Chondrocyte (in vitro differentiated cells): ENCODE data around the gene IL4I1. TPM values are rescaled to one million over a fixed set of nuclear protein-coding genes. Genes with fewer than 3 reads are reported as not detected.

Experiments
- DNase-seq: peaks from one replicate; pipeline ENCODE4 v3.0.0; 2021; ENCODE audit warnings: mixed read lengths, low spot score
- H3K27ac Mint-ChIP-seq: one replicate; pipeline ENCODE4 v1.8.0; 2021; ENCODE audit warnings: mild to moderate bottlenecking, moderate library complexity, mixed read lengths; ENCODE audit not compliant: unreplicated experiment
- H3K27me3 Mint-ChIP-seq: 2 replicates; pipeline ENCODE4 v1.8.0; 2021; ENCODE audit warnings: low read depth, mixed read lengths
- H3K36me3 Mint-ChIP-seq: 2 replicates; pipeline ENCODE4 v1.8.0; 2021; ENCODE audit warnings: low read depth, mixed read lengths
- H3K4me1 Mint-ChIP-seq: 2 replicates; pipeline ENCODE4 v1.8.0; 2021; ENCODE audit warnings: low read depth, mild to moderate bottlenecking, mixed read lengths
- H3K4me3 Mint-ChIP-seq: one replicate; pipeline ENCODE4 v1.8.0; 2021; ENCODE audit warnings: mild to moderate bottlenecking, moderate library complexity, mixed read lengths; ENCODE audit not compliant: unreplicated experiment
- H3K9me3 Mint-ChIP-seq: 2 replicates; pipeline ENCODE4 v1.8.0; 2021; ENCODE audit warnings: low read depth, mixed read lengths
- CTCF ChIP-seq: fragments of 200-600 bp; sonication (generic); IDR thresholded peaks from 2 replicates; pipeline ENCODE4 v1.5.0; 2021; ENCODE audit warnings: antibody characterized with exemption, mild to moderate bottlenecking, moderate library complexity
- total RNA-seq: library from RNA; stranded (reverse); gene quantifications from 3 replicates; pipeline ENCODE4 v1.2.1, GENCODE V29; 2021

IL4I1 gene
- total RNA-seq, 1 donor from 2014 or later = 0.17 TPM

- peaks cover 34% of the 10 kb centered on the region for H3K36me3 Mint-ChIP-seq
- no peak overlapping the region for H3K27ac Mint-ChIP-seq
- peak; percentile 76 for DNase-seq
Measured at GRCh38 chr19:49882643-49883042, 14.0 kb downstream of the IL4I1 start.

GRCh38 chr19:49881672-49882394, 14.9 kb downstream of the IL4I1 start:
- peaks cover 34% of the 10 kb centered on the region for H3K36me3 Mint-ChIP-seq
- H3K27ac Mint-ChIP-seq = no peak overlapping the region
- peak; percentile 77 for DNase-seq
- no peak overlapping the region for H3K4me3 Mint-ChIP-seq
- TF ChIP-seq CTCF = no peak
- H3K27me3 Mint-ChIP-seq = no peaks in the 10 kb centered on the region
- H3K9me3 Mint-ChIP-seq = no peaks in the 10 kb centered on the region
- peaks cover 14% of the 10 kb centered on the region for H3K4me1 Mint-ChIP-seq

More at GRCh38 chr19:49882643-49883042, 14.0 kb downstream of the IL4I1 start:
- Mint-ChIP-seq H3K27me3 (no peaks in the 10 kb centered on the region), H3K9me3 (no peaks in the 10 kb centered on the region), H3K4me3 (no peak overlapping the region), H3K4me1 (peaks cover 14% of the 10 kb centered on the region)
- TF ChIP-seq CTCF = no peak

- no peaks in the 10 kb centered on the region for H3K9me3 Mint-ChIP-seq
- TF ChIP-seq CTCF = no peak
- H3K4me1 Mint-ChIP-seq = peaks cover 14% of the 10 kb centered on the region
- peak; percentile 66 for DNase-seq
- no peak overlapping the region for H3K27ac Mint-ChIP-seq
- H3K4me3 Mint-ChIP-seq = no peak overlapping the region
- no peaks in the 10 kb centered on the region for H3K27me3 Mint-ChIP-seq
- H3K36me3 Mint-ChIP-seq = peaks cover 31% of the 10 kb centered on the region
Measured at GRCh38 chr19:49881186-49881585, 15.5 kb downstream of the IL4I1 start.

- no peak for TF ChIP-seq CTCF
- Mint-ChIP-seq H3K36me3 (peaks cover 30% of the 10 kb centered on the region), H3K4me1 (peaks cover 20% of the 10 kb centered on the region), H3K4me3 (no peak overlapping the region), H3K9me3 (no peaks in the 10 kb centered on the region), H3K27me3 (no peaks in the 10 kb centered on the region), H3K27ac (no peak overlapping the region)
- DNase-seq = peak; percentile 72
Measured at GRCh38 chr19:49880162-49880869, 16.4 kb downstream of the IL4I1 start.

- no peaks in the 10 kb centered on the region for H3K9me3 Mint-ChIP-seq
- no peak overlapping the region for H3K4me3 Mint-ChIP-seq
- peak; percentile 62 for DNase-seq
- peaks cover 24% of the 10 kb centered on the region for H3K36me3 Mint-ChIP-seq
- H3K27ac Mint-ChIP-seq = peak overlapping the region; percentile 61
- H3K27me3 Mint-ChIP-seq = no peaks in the 10 kb centered on the region
- TF ChIP-seq CTCF = no peak
- H3K4me1 Mint-ChIP-seq = peaks cover 27% of the 10 kb centered on the region
Measured at GRCh38 chr19:49879243-49879963, 17.3 kb downstream of the IL4I1 start.
